ENCODE measurements around the gene IGFBP5.

- TF ChIP-seq MAX (IDR thresholded peaks at IDR 0.05; ENCODE audit: insufficient read depth, insufficient read length) (no peak), POLR2A (IDR thresholded peaks at IDR 0.05; ENCODE audit: low read depth, low read length) (no peak), CTCF (IDR thresholded peaks at IDR 0.05; ENCODE audit: extremely low read depth in 1 of 2, insufficient read depth in 1 of 2, low read depth in 1 of 2, low read length in 2 of 2) (peak; percentile 97 to 98)
These were observed 28.7 kb downstream of the IGFBP5 start for GRCh38 chr2:216666461-216667233.
